8988T (cell line): ENCODE results near the gene CCDC85B.

Experiments used
- DNase-seq: peaks from one replicate; pipeline ENCODE4 v3.0.0; 2011

CCDC85B gene

DNA sequence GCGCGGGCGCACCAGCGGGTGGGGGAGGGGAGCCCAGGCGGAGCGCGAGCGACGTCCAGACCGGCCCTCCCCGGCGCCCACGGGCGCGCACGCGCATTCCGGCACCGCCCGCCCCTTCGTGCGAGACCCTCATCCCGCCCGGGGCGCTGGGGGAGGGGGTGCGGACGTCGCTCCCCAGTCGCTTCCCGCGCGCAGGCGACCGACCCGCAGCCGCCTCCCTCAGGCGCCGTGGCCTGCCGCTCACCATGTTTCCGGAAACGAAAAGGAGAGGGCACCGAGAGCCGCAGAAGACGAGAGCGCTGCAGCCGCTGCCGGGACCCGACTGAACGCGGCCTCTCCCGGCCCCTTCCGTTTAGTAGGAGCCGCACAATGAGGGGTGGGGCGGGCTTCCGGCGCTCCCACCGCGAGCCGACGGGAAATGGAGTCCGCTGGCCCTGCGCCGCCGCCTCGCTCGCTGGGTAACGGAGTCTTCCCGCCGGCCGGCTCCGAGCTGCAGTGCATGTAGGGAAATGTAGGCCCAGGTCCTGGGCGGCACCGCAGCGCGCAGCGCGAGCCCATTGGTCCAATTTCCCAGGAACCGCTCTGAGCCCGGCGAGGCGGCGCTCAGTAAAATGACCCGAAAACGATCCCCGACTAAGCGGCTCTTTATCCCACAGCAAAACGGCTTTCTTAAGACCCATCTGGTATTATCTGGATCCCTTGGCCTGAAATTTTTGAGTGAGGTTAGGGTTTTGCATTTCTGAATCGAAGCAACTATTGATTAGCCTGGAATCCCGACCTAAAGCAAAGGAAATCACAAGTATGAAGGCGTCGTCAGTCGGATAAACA, 32.4 kb upstream of the CCDC85B start, which contains the start of gene CFL1:
CFL1 (minus strand) TSS at position 328 of the 828 bp plus-strand sequence; CDS start at position 247, 81 bp downstream.
- DNase-seq: peak; percentile 93

DNA sequence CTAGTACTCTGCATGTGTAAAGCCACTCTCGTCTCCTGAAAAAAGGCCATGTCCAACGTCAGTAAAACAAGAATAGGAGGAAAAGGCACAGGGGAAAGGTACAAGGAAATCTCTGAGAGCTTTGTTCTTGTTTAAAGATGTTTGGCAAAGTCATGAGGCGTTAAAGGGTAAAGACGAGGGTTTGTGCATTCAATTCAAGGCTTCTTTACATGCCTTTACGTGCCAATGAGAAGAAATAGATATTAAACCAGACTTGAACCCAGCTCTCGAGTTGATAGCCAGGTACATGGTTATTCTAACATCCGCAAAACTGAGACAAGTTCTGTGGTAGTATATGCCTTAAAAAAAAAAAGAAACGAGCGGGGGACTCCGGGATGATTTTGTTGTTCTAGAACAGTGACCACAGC, 31.8 kb upstream of the CCDC85B start:
- no peak for DNase-seq

GRCh38 chr11:65859095-65859811, 31.2 kb upstream of the CCDC85B start:
- peak; percentile 97 for DNase-seq

DNA sequence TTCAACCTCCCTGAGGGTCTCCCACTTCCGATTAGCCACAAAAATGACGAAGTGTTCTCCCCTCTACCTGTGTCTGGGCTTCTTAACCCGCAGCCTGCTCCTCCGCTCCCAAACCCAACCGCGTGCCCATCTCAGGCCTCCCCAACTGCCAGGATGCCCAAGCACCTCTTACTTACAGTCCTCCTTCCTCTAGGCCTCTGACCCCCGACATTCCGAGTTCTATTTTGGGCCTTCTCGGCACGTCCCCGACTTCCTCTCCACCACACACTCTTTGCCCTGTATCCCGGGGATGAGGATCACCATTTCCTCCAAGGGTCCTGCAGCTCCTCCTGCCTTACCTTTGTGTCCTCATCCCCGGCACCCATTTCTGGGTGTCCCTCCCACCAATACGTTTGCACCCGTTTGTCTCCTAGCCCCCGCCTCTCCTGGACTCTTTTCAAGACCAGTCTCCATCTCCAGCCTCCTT, 30.6 kb upstream of the CCDC85B start:
- no peak for DNase-seq

DNA sequence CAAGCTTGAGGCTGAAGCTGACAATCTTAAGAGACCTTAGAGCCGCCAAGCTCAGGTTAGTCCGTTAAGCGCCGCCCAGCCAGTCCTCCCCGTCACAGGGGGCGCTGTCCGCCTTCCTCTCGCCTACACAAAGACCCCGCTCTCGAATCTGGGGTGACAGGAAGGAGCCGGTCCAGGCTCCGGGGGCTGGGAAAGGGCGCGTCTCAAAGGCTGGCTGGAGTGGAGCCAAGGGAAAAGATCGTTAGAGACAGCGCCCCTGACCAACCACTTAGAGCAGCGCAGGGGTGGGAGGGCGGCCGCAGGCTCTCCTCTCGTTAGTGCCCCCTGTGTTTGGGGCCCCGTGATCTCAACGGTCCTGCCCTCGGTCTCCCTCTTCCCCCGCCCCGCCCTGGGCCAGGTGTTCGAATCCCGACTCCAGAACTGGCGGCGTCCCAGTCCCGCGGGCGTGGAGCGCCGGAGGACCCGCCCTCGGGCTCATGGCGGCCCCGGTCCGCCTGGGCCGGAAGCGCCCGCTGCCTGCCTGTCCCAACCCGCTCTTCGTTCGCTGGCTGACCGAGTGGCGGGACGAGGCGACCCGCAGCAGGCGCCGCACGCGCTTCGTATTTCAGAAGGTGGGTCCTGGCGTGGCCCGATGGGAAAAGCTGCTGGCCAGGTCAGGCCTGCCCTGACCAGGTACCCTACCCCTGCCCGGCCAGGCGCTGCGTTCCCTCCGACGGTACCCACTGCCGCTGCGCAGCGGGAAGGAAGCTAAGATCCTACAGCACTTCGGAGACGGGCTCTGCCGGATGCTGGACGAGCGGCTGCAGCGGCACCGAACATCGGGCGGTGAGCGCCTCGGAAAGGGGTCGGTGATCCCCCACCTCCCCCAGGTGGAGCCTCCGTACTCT, 30.0 kb upstream of the CCDC85B start, which contains the start of gene MUS81:
MUS81 (plus strand) TSS at position 156 of the 887 bp plus-strand sequence; CDS start at position 477, 321 bp downstream.
- peak; percentile 99 for DNase-seq

GRCh38 chr11:65861165-65861505, 29.3 kb upstream of the CCDC85B start:
- DNase-seq: no peak

GRCh38 chr11:65861533-65862183, 28.8 kb upstream of the CCDC85B start:
- no peak for DNase-seq

- no peak for DNase-seq
These were observed 28.2 kb upstream of the CCDC85B start for GRCh38 chr11:65862191-65862735.

DNA sequence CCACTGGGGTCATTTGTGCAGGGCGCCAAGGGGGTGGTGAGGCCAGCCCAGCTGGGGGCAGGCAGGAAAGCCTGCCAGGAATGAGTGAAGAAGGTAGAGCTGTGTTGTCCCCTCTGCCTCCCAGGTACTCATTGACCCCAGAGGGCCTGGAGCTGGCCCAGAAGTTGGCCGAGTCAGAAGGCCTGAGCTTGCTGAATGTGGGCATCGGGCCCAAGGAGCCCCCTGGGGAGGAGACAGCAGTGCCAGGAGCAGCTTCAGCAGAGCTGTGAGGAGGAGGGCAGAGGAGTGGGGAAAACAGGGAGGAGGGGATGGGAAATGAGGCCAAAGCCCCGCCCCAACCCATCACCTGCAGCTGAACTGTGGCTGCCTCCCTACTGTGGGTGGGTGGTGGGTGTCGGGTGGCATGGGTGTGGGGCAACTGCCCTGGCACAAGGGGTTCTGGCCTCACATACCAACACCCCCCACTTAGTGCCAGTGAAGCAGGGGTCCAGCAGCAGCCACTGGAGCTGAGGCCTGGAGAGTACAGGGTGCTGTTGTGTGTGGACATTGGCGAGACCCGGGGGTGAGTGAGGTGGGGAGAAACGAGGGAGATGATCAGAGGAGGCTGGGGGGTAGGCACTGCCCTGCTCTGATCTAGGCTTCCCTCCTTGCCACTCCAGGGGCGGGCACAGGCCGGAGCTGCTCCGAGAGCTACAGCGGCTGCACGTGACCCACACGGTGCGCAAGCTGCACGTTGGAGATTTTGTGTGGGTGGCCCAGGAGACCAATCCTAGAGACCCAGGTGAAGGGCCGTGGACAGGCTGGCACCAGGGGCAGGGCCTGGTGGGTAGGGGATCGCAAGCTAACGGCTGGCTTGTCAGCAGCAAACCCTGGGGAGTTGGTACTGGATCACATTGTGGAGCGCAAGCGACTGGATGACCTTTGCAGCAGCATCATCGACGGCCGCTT, 27.3 kb upstream of the CCDC85B start:
- DNase-seq: no peak

DNA sequence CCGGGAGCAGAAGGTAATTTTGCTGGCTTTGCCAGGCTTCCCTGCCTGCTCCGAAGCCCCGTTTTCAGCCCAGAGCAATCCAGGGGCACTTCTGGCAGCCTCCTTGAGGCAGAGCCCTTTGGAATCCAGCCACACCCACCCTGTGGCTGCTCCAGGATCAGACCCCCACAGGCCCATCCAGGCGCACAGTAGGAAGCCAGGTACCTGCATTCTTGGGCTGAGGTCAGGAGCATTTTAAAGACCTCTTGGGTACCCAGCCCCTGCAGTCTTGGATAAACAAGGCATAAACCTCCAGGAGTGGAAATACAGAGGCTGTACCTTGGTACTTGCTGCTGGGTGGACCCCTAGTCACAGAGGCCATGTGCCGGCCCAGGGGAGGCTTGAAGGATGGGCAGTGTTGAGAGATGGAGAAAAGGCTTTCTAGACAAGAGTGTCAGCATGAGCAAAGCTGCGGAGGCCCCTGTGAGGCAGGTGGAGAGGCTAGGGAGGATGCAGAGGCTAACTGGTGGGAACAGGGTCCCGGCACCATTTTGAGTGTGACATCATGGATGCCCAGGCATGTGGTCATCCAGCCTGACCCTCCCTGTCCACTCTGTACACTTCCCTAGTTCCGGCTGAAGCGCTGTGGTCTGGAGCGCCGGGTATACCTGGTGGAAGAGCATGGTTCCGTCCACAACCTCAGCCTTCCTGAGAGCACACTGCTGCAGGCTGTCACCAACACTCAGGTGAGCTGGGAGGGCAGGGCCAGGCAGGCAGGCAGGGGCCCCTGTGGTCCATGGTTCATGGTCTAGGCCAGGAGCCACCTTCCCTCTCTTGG, 26.4 kb upstream of the CCDC85B start:
- no peak for DNase-seq

DNA sequence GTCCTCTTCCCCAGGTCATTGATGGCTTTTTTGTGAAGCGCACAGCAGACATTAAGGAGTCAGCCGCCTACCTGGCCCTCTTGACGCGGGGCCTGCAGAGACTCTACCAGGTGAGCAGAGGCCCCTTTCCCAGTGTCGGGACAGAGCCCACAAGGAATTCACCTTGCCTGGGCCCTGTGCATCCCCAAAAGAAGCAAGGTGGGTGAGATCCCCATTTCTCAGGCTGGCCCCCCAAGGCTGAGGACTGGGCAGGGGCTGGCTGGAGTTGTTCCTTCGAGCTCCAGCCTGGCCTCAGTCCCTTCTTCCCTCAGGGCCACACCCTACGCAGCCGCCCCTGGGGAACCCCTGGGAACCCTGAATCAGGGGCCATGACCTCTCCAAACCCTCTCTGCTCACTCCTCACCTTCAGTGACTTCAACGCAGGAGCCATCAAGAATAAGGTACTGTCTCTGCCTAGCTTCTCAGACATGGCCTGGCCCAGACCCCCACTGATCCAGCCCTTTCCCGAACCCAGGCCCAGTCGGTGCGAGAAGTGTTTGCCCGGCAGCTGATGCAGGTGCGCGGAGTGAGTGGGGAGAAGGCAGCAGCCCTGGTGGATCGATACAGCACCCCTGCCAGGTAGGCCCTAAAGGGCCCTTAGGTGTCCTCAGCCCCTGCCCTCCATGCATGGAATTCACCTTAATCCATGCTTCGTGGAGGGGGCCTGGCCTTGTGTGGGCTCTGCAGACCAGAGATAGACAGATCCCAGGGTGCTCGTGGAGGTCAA, 25.6 kb upstream of the CCDC85B start:
- DNase-seq: no peak

DNA sequence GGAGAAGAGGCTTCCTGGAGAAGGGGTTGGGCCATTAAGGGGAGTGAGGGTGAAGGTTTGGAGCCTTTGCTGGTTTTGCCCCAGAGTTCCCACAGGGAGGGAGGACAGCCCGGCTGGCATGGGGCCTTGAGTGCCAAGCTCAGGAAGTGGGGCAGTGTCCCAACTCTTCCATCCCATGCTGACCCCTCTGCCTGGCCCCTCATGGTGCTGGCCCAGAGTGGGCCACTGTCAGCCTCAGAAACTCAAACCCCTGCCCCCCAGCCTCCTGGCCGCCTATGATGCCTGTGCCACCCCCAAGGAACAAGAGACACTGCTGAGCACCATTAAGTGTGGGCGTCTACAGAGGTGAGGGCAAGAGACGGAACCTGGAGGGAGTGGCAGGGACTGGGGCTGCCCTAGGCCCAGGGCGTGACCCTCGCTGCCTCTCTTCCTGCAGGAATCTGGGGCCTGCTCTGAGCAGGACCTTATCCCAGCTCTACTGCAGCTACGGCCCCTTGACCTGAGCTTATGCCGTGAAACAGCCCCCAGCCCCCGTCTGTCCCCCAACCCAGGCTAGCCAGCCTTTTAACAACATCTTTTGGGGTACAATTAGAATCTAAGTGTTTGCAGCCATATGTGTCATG, 24.8 kb upstream of the CCDC85B start:
- DNase-seq: no peak

GRCh38 chr11:65866509-65867283, 23.8 kb upstream of the CCDC85B start:
- no peak for DNase-seq

- DNase-seq: no peak
These were observed 23.0 kb upstream of the CCDC85B start for GRCh38 chr11:65867284-65868071.

GRCh38 chr11:65868076-65868667, 22.3 kb upstream of the CCDC85B start:
- DNase-seq: peak; percentile 96

GRCh38 chr11:65868907-65869306, 21.6 kb upstream of the CCDC85B start:
- no peak for DNase-seq
